ENCODE measurements around the gene DCHS2.

The DCHS2 gene

DNA sequence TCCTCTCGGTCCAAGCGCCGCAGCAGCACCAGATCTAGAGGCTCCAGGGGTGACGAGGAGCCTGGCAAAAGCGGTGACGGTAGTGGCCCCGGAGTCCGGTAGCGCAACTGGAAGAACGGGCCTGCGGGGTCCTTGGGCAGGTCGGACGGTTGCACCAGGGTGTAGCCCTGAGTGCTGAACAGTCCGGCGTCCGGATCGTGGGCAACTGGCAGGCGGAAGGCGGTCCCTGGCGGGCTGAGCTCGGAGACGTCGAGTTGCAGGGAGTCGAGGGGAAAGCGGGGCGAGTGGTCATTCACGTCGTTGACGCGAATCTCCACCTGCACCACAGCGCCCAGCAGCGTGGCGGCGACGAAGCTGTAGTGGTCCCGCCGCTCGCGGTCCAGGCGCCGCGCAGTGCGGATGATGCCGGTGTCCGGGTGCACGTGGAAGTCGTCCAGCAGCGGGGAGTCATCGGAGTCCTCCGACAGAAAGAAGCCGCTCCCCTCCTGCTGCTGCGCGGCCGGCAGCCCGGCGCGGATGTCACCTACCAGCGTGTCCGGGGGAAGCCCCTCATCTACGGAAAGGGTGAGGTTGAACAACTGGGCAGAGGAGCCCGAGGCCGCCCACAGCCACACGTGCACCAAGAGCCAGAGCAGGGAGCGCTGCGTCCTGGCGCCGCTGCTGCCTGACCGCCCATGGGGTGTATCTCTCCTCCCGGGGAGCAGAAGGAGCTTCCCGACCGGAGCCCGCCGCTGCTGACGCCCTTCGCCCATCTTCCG lies 837 bp downstream of the DCHS2 start:
- TF ChIP-seq, protein P1, sequence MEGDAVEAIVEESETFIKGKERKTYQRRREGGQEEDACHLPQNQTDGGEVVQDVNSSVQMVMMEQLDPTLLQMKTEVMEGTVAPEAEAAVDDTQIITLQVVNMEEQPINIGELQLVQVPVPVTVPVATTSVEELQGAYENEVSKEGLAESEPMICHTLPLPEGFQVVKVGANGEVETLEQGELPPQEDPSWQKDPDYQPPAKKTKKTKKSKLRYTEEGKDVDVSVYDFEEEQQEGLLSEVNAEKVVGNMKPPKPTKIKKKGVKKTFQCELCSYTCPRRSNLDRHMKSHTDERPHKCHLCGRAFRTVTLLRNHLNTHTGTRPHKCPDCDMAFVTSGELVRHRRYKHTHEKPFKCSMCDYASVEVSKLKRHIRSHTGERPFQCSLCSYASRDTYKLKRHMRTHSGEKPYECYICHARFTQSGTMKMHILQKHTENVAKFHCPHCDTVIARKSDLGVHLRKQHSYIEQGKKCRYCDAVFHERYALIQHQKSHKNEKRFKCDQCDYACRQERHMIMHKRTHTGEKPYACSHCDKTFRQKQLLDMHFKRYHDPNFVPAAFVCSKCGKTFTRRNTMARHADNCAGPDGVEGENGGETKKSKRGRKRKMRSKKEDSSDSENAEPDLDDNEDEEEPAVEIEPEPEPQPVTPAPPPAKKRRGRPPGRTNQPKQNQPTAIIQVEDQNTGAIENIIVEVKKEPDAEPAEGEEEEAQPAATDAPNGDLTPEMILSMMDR (IDR thresholded peaks at IDR 0.05): no peak
- TF ChIP-seq ZFX (IDR thresholded peaks at IDR 0.05; ENCODE audit: borderline replicate concordance): no peak
- 0 out of 2 replicates have a peak overlapping the region, but pooled peaks have one; percentile 35 for H3K27ac ChIP-seq

DNA sequence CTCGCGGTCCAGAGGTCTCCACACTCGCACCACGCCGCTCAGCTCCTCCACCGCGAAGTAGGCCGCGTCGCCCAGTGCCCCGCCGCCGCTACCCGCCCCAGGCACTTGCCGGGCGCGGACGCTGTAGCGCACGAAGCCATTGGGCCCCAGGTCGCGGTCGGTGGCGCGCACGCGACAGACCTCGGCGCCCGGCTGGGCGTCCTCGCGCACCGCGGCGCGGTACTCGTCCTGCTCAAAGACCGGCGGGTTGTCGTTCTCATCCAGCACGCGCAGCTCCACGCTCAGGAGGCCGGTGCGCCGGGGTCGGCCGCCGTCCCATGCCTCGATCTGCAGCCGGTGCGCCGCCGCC lies 1.4 kb downstream of the DCHS2 start:
- TF ChIP-seq ZFX (IDR thresholded peaks at IDR 0.05; ENCODE audit: borderline replicate concordance): no peak
- TF ChIP-seq, protein P1 (IDR thresholded peaks at IDR 0.05): no peak
- H3K27ac ChIP-seq: no peak overlapping the region

DNA sequence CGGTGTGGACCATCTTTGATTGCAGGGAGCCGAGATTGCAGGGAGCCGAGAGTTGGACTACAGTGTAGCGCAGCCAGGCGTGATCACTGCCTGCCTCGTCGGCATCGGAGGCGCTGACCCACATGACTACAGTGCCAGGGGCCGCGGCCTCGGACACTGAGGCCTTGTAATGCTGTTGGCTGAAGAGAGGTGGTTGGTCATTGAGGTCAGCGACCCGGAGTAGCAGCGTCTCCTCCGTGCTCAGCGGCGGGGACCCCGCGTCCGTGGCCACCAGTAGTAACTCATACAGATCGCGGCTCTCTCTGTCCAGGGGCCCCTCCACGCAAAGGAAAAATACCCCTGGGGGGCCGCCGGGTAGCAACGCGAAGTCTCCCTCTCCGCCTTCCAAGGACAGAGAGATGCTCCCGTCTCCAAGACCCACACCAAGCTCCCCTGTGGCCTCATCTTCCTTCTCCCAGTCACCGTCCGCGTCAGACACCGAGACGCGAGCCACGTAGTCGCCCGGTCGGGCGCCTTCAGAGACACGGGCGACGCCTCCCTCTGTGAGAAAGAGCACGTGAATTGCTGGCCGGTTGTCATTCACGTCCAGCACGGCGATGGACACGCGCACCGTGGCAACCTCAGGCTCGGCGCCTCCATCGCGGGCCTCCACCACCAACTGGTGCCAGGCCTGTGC lies 1.9 kb downstream of the DCHS2 start:
- no peak overlapping the region for H3K27ac ChIP-seq
- TF ChIP-seq ZFX (IDR thresholded peaks at IDR 0.05; ENCODE audit: borderline replicate concordance): no peak

DNA sequence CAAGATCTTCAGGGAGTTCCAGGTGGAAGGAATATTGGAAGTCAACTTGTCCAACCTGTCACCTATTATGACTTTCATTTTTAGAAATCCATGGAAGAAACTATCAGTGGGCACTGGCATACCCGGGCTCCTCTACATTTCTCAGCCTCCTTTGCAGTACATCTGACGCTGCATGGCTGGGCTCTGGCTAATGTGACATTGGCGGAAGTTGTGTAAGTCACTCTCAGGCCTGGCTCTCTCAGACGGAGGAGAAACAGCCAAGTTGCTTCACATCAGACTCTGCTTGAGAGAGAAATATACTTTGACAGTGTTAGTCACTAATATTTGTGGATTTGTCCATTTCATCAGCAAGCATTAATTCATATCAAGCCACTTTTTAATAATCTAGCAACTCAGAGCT lies 4.5 kb downstream of the DCHS2 start:
- H3K27ac ChIP-seq: no peak overlapping the region
- TF ChIP-seq, protein P1 (IDR thresholded peaks at IDR 0.05): no peak
- no peak for TF ChIP-seq ZFX (IDR thresholded peaks at IDR 0.05; ENCODE audit: borderline replicate concordance)

DNA sequence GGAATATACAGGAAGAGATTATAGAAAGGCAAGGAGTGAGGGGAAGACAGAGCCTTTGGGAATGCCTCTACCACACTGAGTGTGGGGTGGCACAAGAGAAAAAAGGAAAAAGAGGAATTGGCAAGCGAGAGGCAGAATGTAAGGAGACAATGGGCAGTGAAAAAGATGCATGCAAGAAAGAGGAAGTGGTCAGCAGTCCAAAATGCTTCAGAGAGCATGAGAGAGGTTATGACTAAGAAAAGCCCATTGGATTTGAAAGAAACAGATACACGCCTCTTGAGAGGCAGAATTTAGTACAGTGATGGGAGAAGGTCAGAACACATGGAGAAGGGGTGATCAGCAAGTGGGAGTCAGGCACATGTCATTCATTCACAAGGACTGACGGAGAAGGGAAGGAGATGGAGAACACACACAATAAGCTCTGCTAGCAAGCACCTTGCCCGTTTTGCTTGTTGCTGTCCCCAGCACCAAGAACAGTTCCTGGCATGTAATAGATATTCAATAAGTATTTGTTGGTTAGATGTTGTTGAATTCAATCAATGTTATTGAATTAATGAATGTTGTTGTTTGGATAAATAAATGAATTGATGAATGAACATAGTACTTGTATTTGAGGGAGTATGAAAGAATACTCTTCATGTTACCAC lies 6.3 kb downstream of the DCHS2 start:
- TF ChIP-seq ZFX (IDR thresholded peaks at IDR 0.05; ENCODE audit: borderline replicate concordance): no peak
- TF ChIP-seq, protein P1 (IDR thresholded peaks at IDR 0.05): no peak
- no peak overlapping the region for H3K27ac ChIP-seq

DNA sequence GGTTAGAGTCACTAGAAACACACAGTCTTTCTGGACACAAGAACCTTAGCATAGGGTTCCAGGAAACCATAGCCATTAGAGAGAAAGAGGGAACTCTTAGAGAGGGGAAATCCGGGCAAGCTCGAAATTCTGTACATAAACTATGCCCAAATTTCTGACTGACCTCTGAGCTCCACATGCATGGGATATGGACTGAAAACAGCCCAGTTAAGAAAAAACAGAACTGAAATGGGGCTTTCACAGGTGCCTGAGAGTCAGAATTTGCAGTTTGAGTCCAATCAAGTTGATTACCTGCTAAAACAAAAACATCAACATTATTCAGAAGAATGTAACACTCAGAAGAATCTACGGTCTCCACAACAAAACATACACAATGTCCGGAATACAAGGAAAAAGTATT lies 13.1 kb downstream of the DCHS2 start:
- no peak overlapping the region for H3K27ac ChIP-seq
- TF ChIP-seq ZFX (IDR thresholded peaks at IDR 0.05; ENCODE audit: borderline replicate concordance): no peak
- TF ChIP-seq, protein P1 (IDR thresholded peaks at IDR 0.05): no peak

DNA sequence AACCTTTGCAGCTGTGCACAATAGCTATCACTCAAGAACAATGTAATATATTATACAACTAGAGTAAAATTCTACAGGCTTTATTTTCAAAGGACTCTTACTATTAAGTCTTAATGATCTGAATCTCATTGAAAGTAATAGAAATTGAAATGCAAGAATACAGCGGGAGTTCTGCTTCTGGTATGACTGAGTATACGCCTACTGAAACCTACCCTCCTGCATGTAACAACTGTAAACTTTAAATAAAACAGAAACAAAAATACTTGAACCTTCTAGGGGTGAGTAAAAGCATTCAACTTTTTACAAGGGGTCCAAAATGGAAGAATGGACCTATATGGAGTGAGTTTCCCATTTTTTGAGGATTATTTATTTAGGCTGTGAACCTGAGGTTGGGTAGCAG lies 13.5 kb downstream of the DCHS2 start:
- TF ChIP-seq, protein P1 (IDR thresholded peaks at IDR 0.05): no peak
- TF ChIP-seq ZFX (IDR thresholded peaks at IDR 0.05; ENCODE audit: borderline replicate concordance): no peak
- H3K27ac ChIP-seq: no peak overlapping the region
